ENCODE results near the gene DUSP1. TPM values are rescaled to one million over a fixed set of nuclear protein-coding genes. Genes with fewer than 3 reads are reported as not detected.

DUSP1 gene
- total and polyA plus RNA-seq, 9 of the 15 experiments (the other 6 are each of a cell fraction or from before 2014, with no cell fraction given): 2.1 to 14.2 (median 8.5) TPM

DNA sequence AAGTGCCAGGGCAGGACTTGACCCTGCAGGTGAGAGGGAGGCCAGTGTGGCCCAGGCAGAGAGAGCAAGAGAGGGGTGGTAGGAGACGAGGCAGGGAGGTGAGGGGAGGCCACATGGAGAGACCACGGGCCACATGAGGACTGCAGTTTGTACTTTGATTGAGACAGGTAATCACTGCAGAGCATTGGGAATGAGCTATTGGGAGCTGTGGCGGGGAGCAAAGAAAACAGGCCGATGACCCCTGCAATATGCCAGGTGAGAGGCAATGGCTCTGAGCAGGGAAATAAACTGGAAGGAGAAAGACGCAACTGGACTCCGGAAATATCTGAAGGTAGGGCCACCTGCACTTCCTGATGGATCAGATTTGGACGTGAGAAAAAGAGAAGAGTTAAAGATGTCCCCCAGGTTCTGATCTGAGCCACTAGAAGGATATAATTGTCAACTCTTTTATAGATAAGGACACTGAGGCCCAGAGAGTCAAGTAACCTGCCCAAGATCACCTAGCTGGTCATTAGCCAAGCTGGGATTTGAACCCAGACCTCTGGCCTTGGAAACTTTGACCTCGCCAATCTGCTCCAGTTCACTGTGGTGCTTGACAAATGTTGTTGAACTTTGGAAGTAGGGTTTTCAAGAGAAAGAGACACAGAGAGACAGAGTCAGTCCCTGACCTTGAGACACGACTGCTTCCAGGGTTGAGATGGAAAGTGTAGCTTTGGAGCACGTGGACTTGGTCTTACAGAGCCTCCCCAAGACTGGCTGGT is 42.3 kb downstream of the DUSP1 start:
- H3K9me1 ChIP-seq (ENCODE audit: control insufficient read depth, insufficient read depth, low read length): no peaks in the 10 kb centered on the region
- H4K20me1 ChIP-seq (replicated peaks; ENCODE audit: control insufficient read depth, insufficient read depth, low read length): 0 out of 2 replicates have a peak, but pooled peaks cover 2% of the 10 kb centered on the region
- no peaks in the 10 kb centered on the region for H3K79me2 ChIP-seq (ENCODE audit: control insufficient read depth, insufficient read depth, low read length)
- H2AFZ ChIP-seq (ENCODE audit: low read depth, low read length): no peak overlapping the region
- TF ChIP-seq GATA2 (CRISPR knock-in tag; IDR thresholded peaks at IDR 0.05) (no peak), HDAC3 (IDR thresholded peaks at IDR 0.05; ENCODE audit: borderline replicate concordance, partially characterized antibody) (no peak), DPF2 (IDR thresholded peaks at IDR 0.05) (no peak), NR3C1 (CRISPR knock-in tag; IDR thresholded peaks at IDR 0.05) (no peak), MTA2 (IDR thresholded peaks at IDR 0.05; ENCODE audit: low read depth) (no peak), ELF4 (CRISPR knock-in tag; IDR thresholded peaks at IDR 0.05) (no peak), SIN3B (IDR thresholded peaks at IDR 0.05; ENCODE audit: low read depth) (no peak), COPS2 (conservative IDR thresholded peaks at IDR 0.05) (no peak), ZBTB9 (CRISPR knock-in tag; IDR thresholded peaks at IDR 0.05) (no peak), ZNF740 (CRISPR knock-in tag; IDR thresholded peaks at IDR 0.05) (no peak), ZNF740 (tag; IDR thresholded peaks at IDR 0.05) (no peak), KLF16 (IDR thresholded peaks at IDR 0.05) (no peak), FIP1L1 (IDR thresholded peaks at IDR 0.05; ENCODE audit: low read depth, low read length, poor library complexity, severe bottlenecking) (no peak), CREM (IDR thresholded peaks at IDR 0.05; ENCODE audit: low read depth) (no peak), TAF9B (IDR thresholded peaks at IDR 0.05; ENCODE audit: partially characterized antibody) (no peak)
- TF ChIP-seq, protein P1, sequence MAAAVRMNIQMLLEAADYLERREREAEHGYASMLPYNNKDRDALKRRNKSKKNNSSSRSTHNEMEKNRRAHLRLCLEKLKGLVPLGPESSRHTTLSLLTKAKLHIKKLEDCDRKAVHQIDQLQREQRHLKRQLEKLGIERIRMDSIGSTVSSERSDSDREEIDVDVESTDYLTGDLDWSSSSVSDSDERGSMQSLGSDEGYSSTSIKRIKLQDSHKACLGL (CRISPR knock-in tag; IDR thresholded peaks at IDR 0.05; ENCODE audit: borderline replicate concordance, poor library complexity, severe bottlenecking): no peak
- TF ChIP-seq, protein P2, sequence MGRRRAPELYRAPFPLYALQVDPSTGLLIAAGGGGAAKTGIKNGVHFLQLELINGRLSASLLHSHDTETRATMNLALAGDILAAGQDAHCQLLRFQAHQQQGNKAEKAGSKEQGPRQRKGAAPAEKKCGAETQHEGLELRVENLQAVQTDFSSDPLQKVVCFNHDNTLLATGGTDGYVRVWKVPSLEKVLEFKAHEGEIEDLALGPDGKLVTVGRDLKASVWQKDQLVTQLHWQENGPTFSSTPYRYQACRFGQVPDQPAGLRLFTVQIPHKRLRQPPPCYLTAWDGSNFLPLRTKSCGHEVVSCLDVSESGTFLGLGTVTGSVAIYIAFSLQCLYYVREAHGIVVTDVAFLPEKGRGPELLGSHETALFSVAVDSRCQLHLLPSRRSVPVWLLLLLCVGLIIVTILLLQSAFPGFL (CRISPR knock-in tag; IDR thresholded peaks at IDR 0.05): no peak
- H3K27me3 ChIP-seq (ENCODE audit: control insufficient read depth in 2 of 2, insufficient read depth in 2 of 2, low read length in 2 of 2): peaks cover 20 to 44% of the 10 kb centered on the region in 2 experiments; a peak in 4 of 5 replicates
- H3K36me3 ChIP-seq (ENCODE audit: control insufficient read depth, insufficient read depth, low read length): no peaks in the 10 kb centered on the region
- DNase-seq (ENCODE audit: extremely low read depth in 1 of 4, low spot score in 3 of 4) (no peak), ATAC-seq (no peak), FAIRE-seq (no peak)
- no TSS peak for BruUV-seq (replicated peaks)
- in situ Hi-C loops (cut with MboI) (no loop called here), intact Hi-C loops (cut with micrococcal nuclease) (no loop called here)
- no peaks in the 10 kb centered on the region for H3K9me3 ChIP-seq (replicated peaks; ENCODE audit: control insufficient read depth, insufficient read depth, low read depth, low read length)
- ChIA-PET POLR2A (interaction anchor here (0.6 to 0.7 kb wide), 2 partner anchors 11 to 244 kb away, joined by 3 read pairs; no protein-coding TSS in a partner anchor), CTCF (ENCODE audit: low intra/inter-chr PET ratio) (interaction anchor here (0.8 kb wide), 1 partner anchor 37 kb away, joined by 5 read pairs; no protein-coding TSS in a partner anchor)
- no peak overlapping the region for H3K9ac ChIP-seq (ENCODE audit: insufficient read depth in 1 of 2, low read depth in 2 of 2, low read length in 2 of 2)
- peaks cover 0 to 11% of the 10 kb centered on the region in 2 experiments; a peak in 2 of 5 replicates for H3K4me1 ChIP-seq (replicated peaks in 1 of 2; ENCODE audit: control insufficient read depth in 2 of 2, insufficient read depth in 2 of 2, low read length in 2 of 2)
- H3K4me2 ChIP-seq (ENCODE audit: insufficient read depth, low read length): no peak overlapping the region
- H3K27ac ChIP-seq (ENCODE audit: extremely low read depth, low read depth, low read length): no peak overlapping the region
- WGBS (ENCODE audit: insufficient coverage, low coverage, missing lambda C conversion rate): 22% methylated on average over 10 of the region's 10 CpGs
- no peak overlapping the region for H3K4me3 ChIP-seq
